GM12873 (cell line): Measurements from ENCODE around the gene ZNF652.

Source experiments
- CTCF ChIP-seq: IDR thresholded peaks from 2 replicates; pipeline ENCODE4 v1.5.1; 2012; ENCODE audit warnings: low read depth, mild to moderate bottlenecking, moderate library complexity, low read length, control low read depth; ENCODE audit not compliant: insufficient read depth; ENCODE audit errors: missing control alignments

The ZNF652 gene

GRCh38 chr17:49341356-49341755, 20.7 kb downstream of the ZNF652 start:
- TF ChIP-seq CTCF = no peak

GRCh38 chr17:49339354-49339753, 22.7 kb downstream of the ZNF652 start:
- no peak for TF ChIP-seq CTCF

GRCh38 chr17:49338883-49339282, 23.2 kb downstream of the ZNF652 start:
- TF ChIP-seq CTCF = no peak

- no peak for TF ChIP-seq CTCF
These were observed 24.2 kb downstream of the ZNF652 start for GRCh38 chr17:49337884-49338283.

- no peak for TF ChIP-seq CTCF
These were observed 27.1 kb downstream of the ZNF652 start for GRCh38 chr17:49334744-49335512.

- TF ChIP-seq CTCF = no peak
These were observed 28.2 kb downstream of the ZNF652 start for GRCh38 chr17:49333804-49334203.

GRCh38 chr17:49327835-49328784, 33.9 kb downstream of the ZNF652 start:
- TF ChIP-seq CTCF = no peak
